ENCODE measurements around the gene PDGFC. TPM values are rescaled to one million over a fixed set of nuclear protein-coding genes. Genes with fewer than 3 reads are reported as not detected.

The PDGFC gene
- polyA plus RNA-seq, 1 donor from 2014 or later = not detected

GRCh38 chr4:156924774-156925315 is 46.8 kb downstream of the PDGFC start:
- Mint-ChIP-seq H3K4me3 (no peak overlapping the region), H3K4me1 (peaks cover 0 to 6% (median 0%) of the 10 kb centered on the region in 3 donors), H3K27me3 (no peaks in the 10 kb centered on the region), H3K36me3 (peaks cover 1% of the 10 kb centered on the region), H3K9me3 (peaks cover 2 to 11% (median 5%) of the 10 kb centered on the region in 3 donors), H3K27ac (no peak overlapping the region)

GRCh38 chr4:156923525-156923924 is 48.1 kb downstream of the PDGFC start:
- Mint-ChIP-seq H3K4me1 (peaks cover 0 to 6% (median 0%) of the 10 kb centered on the region in 3 donors), H3K4me3 (no peak overlapping the region), H3K27ac (no peak overlapping the region), H3K9me3 (peaks cover 2 to 11% (median 5%) of the 10 kb centered on the region in 3 donors), H3K27me3 (no peaks in the 10 kb centered on the region), H3K36me3 (peaks cover 1% of the 10 kb centered on the region)

- H3K4me1 Mint-ChIP-seq = no peaks in the 10 kb centered on the region
- H3K27ac Mint-ChIP-seq = no peak overlapping the region
These were observed 56.4 kb downstream of the PDGFC start for GRCh38 chr4:156915221-156915620.

GRCh38 chr4:156913234-156913633 is 58.4 kb downstream of the PDGFC start:
- Mint-ChIP-seq H3K9me3 (peaks cover 2 to 11% (median 2%) of the 10 kb centered on the region in 3 donors), H3K4me1 (no peaks in the 10 kb centered on the region), H3K27me3 (no peaks in the 10 kb centered on the region), H3K4me3 (no peak overlapping the region), H3K36me3 (no peaks in the 10 kb centered on the region), H3K27ac (no peak overlapping the region)

More at GRCh38 chr4:156915221-156915620, 56.4 kb downstream of the PDGFC start:
- Mint-ChIP-seq H3K9me3 (peaks cover 0 to 5% (median 0%) of the 10 kb centered on the region in 3 donors), H3K4me3 (no peak overlapping the region), H3K27me3 (no peaks in the 10 kb centered on the region), H3K36me3 (no peaks in the 10 kb centered on the region)

- no peak overlapping the region for H3K27ac Mint-ChIP-seq
- peaks cover 2 to 11% (median 2%) of the 10 kb centered on the region in 3 donors for H3K9me3 Mint-ChIP-seq
- no peaks in the 10 kb centered on the region for H3K4me1 Mint-ChIP-seq
- no peaks in the 10 kb centered on the region for H3K27me3 Mint-ChIP-seq
- H3K4me3 Mint-ChIP-seq = no peak overlapping the region
- H3K36me3 Mint-ChIP-seq = no peaks in the 10 kb centered on the region
These were observed 62.6 kb downstream of the PDGFC start for GRCh38 chr4:156909010-156909409.

- no peaks in the 10 kb centered on the region for H3K36me3 Mint-ChIP-seq
- no peak overlapping the region for H3K4me3 Mint-ChIP-seq
These were observed 65.3 kb downstream of the PDGFC start for GRCh38 chr4:156906325-156906724.

GRCh38 chr4:156901871-156902270 is 69.7 kb downstream of the PDGFC start:
- H3K27me3 Mint-ChIP-seq = no peaks in the 10 kb centered on the region
- no peaks in the 10 kb centered on the region for H3K36me3 Mint-ChIP-seq
- peak overlapping the region in 1 of 4 donors; percentile 5 for H3K4me3 Mint-ChIP-seq
- peaks cover 1 to 3% (median 3%) of the 10 kb centered on the region in 3 donors for H3K9me3 Mint-ChIP-seq
- no peak overlapping the region for H3K27ac Mint-ChIP-seq
- no peaks in the 10 kb centered on the region for H3K4me1 Mint-ChIP-seq

More at GRCh38 chr4:156906325-156906724, 65.3 kb downstream of the PDGFC start:
- Mint-ChIP-seq H3K4me1 (no peaks in the 10 kb centered on the region), H3K9me3 (peaks cover 2 to 8% (median 4%) of the 10 kb centered on the region in 3 donors), H3K27me3 (no peaks in the 10 kb centered on the region), H3K27ac (no peak overlapping the region)

- Mint-ChIP-seq H3K27ac (no peak overlapping the region), H3K27me3 (no peaks in the 10 kb centered on the region), H3K9me3 (peaks cover 1 to 4% (median 3%) of the 10 kb centered on the region in 3 donors), H3K36me3 (no peaks in the 10 kb centered on the region), H3K4me1 (no peaks in the 10 kb centered on the region), H3K4me3 (no peak overlapping the region)
These were observed 73.1 kb downstream of the PDGFC start for GRCh38 chr4:156898373-156899117.

GRCh38 chr4:156896527-156896926 is 75.1 kb downstream of the PDGFC start:
- Mint-ChIP-seq H3K27ac (no peak overlapping the region), H3K9me3 (peaks cover 1 to 6% (median 1%) of the 10 kb centered on the region in 3 donors), H3K4me3 (no peak overlapping the region), H3K4me1 (no peaks in the 10 kb centered on the region), H3K27me3 (no peaks in the 10 kb centered on the region), H3K36me3 (no peaks in the 10 kb centered on the region)

GRCh38 chr4:156894234-156894633 is 77.4 kb downstream of the PDGFC start:
- no peak overlapping the region for H3K4me3 Mint-ChIP-seq
- peaks cover 1 to 7% (median 5%) of the 10 kb centered on the region in 3 donors for H3K9me3 Mint-ChIP-seq
- H3K4me1 Mint-ChIP-seq = no peaks in the 10 kb centered on the region
- no peaks in the 10 kb centered on the region for H3K36me3 Mint-ChIP-seq
- H3K27me3 Mint-ChIP-seq = no peaks in the 10 kb centered on the region
- no peak overlapping the region for H3K27ac Mint-ChIP-seq

GRCh38 chr4:156892805-156893204 is 78.8 kb downstream of the PDGFC start:
- no peaks in the 10 kb centered on the region for H3K36me3 Mint-ChIP-seq
- H3K27ac Mint-ChIP-seq = no peak overlapping the region
- H3K9me3 Mint-ChIP-seq = peaks cover 0 to 7% (median 5%) of the 10 kb centered on the region in 3 donors
- no peak overlapping the region for H3K4me3 Mint-ChIP-seq
- H3K27me3 Mint-ChIP-seq = no peaks in the 10 kb centered on the region
- no peaks in the 10 kb centered on the region for H3K4me1 Mint-ChIP-seq

GRCh38 chr4:156889616-156890594 is 81.7 kb downstream of the PDGFC start:
- Mint-ChIP-seq H3K36me3 (no peaks in the 10 kb centered on the region), H3K4me3 (no peak overlapping the region), H3K4me1 (no peaks in the 10 kb centered on the region), H3K27ac (no peak overlapping the region), H3K9me3 (peaks cover 3 to 8% (median 4%) of the 10 kb centered on the region in 3 donors), H3K27me3 (no peaks in the 10 kb centered on the region)

- peaks cover 3 to 10% (median 4%) of the 10 kb centered on the region in 3 donors for H3K9me3 Mint-ChIP-seq
- no peak overlapping the region for H3K4me3 Mint-ChIP-seq
- H3K4me1 Mint-ChIP-seq = no peaks in the 10 kb centered on the region
- H3K27ac Mint-ChIP-seq = no peak overlapping the region
- H3K36me3 Mint-ChIP-seq = no peaks in the 10 kb centered on the region
- no peaks in the 10 kb centered on the region for H3K27me3 Mint-ChIP-seq
These were observed 82.8 kb downstream of the PDGFC start for GRCh38 chr4:156888762-156889161.

- Mint-ChIP-seq H3K4me3 (no peak overlapping the region), H3K9me3 (peaks cover 3 to 10% (median 4%) of the 10 kb centered on the region in 3 donors), H3K27ac (no peak overlapping the region), H3K27me3 (no peaks in the 10 kb centered on the region), H3K36me3 (no peaks in the 10 kb centered on the region), H3K4me1 (no peaks in the 10 kb centered on the region)
These were observed 85.1 kb downstream of the PDGFC start for GRCh38 chr4:156886481-156886880.

- Mint-ChIP-seq H3K27me3 (no peaks in the 10 kb centered on the region), H3K27ac (no peak overlapping the region), H3K4me1 (no peaks in the 10 kb centered on the region), H3K36me3 (no peaks in the 10 kb centered on the region), H3K4me3 (no peak overlapping the region), H3K9me3 (peaks cover 2 to 8% (median 4%) of the 10 kb centered on the region in 3 donors)
These were observed 86.2 kb downstream of the PDGFC start for GRCh38 chr4:156885374-156885773.

Data from IgD-negative memory B cell (primary cell).